HG02884 (cell line): Measurements from ENCODE around the gene CNDP1.

ENCODE experiments used
- ATAC-seq: cut with Tn5 transposase; IDR thresholded peaks from one replicate; pipeline ENCODE4 v1.9.1; 2021; ENCODE audit warnings: mild to moderate bottlenecking, moderate library complexity; ENCODE audit not compliant: unreplicated experiment

The CNDP1 gene

DNA sequence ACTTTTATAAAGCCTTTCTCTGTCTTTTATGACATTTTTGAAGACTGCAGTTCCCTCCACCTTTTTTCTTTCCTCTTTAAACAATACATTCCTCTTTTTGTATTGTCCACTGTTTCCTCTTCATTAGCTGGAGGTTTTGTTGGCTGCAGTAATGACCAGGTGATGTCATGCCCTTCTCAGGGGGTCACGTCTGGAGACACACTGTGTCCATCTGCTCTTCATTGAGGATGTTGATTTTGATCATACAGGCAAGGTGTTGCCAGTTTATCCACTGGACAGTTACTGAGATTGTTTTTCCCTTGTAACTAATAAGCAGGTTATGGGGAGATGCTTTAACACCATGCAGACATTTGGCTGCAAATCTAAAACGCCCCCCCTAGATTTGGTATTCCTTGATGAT lies 83.2 kb downstream of the CNDP1 start:
- ATAC-seq = no peak

DNA sequence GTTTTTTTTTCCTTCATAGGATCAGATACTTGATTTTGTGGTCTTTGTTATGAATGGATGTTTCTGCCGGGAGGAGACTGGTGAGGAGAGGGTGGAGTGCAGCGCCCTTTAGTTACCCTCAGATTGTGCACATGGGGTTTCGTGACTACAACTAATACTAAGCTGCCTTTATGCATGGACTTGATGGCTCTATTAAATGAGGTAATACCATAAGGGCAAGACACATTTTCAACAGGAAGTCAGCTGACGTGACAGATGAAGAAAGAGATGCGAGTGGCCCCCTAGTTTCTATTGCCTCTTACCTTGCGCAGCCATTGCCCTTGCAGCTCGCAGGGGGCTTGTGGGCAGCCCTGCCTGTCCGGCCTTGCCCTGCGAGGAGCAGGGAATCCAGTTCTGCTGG lies 87.8 kb downstream of the CNDP1 start:
- ATAC-seq = no peak

GRCh38 chr18:74623047-74623816 lies 88.9 kb downstream of the CNDP1 start:
- no peak for ATAC-seq

DNA sequence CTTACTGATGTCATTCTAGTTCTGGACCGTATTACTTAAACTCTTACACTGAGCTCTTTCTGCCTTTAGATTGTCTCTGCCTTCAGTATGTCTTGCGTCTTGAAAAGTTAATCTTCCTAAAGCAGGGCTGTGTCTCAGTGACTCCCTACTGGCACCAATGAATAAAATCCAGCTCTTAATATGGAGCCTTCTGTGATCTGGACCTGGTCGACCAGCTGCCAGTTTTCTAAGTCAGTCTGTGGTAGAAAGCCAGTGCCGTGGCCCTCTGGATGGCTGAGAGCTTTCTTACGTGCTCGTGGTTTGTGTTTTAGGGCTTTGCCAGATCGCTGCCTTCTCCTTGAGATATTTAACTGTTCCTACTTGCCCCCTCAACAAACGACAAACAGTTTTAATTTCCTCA lies 90.2 kb downstream of the CNDP1 start:
- ATAC-seq = no peak

DNA sequence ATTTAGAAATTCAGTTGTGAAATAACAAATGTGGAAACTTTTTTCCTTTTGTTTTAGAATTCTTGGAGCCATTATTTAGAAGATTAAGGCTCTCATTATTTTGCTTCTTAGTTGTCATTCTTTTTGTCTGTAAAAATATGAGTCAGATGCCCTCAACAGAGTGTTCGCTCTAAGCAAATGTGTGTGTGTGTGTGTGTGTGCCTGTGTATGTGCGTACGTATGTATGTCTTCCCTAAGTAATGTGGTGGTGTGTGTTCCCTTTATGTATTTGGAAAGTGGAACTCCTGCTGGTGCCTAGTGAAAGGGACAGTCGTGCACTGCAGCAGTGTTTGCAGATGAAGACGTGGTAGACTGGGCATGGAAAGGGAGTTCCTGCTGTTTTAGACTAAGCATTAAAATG lies 90.9 kb downstream of the CNDP1 start:
- ATAC-seq = no peak

GRCh38 chr18:74626049-74626874 lies 92.0 kb downstream of the CNDP1 start:
- no peak for ATAC-seq

DNA sequence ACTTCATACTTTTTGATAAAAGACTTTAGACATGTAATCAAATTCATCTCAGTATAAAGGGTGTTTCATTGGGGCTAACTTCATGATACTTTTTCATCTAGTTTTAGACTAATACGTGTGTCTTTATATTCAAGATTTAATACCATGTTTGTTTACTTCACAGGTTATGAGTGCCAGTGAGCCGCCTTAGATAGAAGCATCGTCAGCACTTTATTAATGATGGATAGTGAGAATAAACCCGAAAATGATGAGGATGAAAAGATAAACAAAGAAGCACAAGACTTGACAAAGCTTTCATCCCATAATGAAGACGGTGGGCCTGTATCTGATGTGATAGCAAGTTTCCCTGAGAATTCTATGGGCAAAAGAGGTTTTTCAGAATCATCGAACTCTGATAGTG lies 96.5 kb downstream of the CNDP1 start:
- no peak for ATAC-seq

GRCh38 chr18:74631212-74631611 lies 96.9 kb downstream of the CNDP1 start:
- ATAC-seq = no peak

GRCh38 chr18:74631623-74632350 lies 97.5 kb downstream of the CNDP1 start:
- ATAC-seq = no peak

DNA sequence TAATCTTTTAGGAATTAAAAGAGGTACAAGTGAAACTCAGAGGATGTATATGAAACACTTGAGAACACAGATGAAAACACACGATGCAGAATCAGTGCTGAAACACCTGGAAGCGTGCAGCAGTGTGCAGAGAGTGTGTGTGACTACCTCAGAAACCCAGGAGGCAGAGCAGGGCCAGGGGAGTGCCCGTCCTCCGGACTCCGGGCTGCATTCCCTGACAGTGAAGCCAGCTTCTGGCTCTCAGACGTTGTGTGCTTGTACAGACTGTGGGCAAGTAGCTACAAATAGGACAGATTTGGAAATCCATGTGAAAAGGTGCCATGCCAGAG lies 98.0 kb downstream of the CNDP1 start:
- no peak for ATAC-seq

- no peak for ATAC-seq
Measured at GRCh38 chr18:74632856-74633255, 98.6 kb downstream of the CNDP1 start.

DNA sequence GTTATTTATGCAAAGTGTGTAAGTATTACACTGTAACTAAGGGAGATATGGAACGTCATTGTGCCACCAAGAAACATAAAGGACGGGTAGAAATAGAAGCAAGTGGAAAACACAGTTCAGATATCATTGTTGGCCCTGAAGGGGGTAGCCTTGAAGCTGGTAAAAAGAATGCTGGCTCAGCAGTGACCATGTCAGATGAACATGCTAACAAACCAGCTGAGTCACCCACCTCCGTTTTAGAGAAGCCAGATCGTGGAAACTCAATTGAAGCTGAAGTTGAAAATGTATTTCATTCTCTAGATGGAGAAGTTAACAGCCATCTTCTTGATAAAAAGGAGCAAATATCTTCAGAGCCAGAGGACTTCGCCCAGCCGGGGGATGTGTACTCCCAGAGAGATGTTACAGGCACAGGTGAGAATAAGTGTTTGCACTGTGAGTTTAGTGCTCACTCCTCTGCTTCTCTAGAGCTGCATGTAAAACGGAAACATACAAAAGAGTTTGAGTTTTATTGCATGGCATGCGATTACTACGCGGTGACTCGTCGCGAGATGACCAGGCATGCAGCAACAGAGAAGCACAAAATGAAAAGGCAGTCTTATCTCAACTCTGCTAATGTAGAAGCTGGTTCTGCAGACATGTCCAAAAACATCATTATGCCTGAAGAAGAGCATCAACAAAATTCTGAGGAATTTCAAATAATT lies 99.5 kb downstream of the CNDP1 start:
- ATAC-seq = no peak

GRCh38 chr18:74635224-74635975 lies 101.1 kb downstream of the CNDP1 start:
- ATAC-seq = no peak
